LNCaP clone FGC (cell line): Measurements from ENCODE around the gene HELZ.
"Not testable (repeated sequence)": the region's sequence is repeated elsewhere in the genome, so short reads cannot be mapped to it uniquely, and the experiment has no call there.

Experiments used
- DNase-seq: peaks from one replicate; pipeline ENCODE4 v3.0.0-alpha.2; 2011; ENCODE audit warnings: low read depth
- H3K4me3 ChIP-seq: 2 replicates; pipeline ENCODE4 v1.5.1; 2011; ENCODE audit warnings: mild to moderate bottlenecking, low read depth, low read length, control low read depth
- TF ChIP-seq, protein P1 (sequence below): IDR thresholded peaks from 2 replicates; pipeline ENCODE4 v1.5.1; 2012; ENCODE audit warnings: mild to moderate bottlenecking; ENCODE audit not compliant: control insufficient read depth, insufficient read depth; ENCODE audit errors: extremely low read depth

HELZ gene

DNA sequence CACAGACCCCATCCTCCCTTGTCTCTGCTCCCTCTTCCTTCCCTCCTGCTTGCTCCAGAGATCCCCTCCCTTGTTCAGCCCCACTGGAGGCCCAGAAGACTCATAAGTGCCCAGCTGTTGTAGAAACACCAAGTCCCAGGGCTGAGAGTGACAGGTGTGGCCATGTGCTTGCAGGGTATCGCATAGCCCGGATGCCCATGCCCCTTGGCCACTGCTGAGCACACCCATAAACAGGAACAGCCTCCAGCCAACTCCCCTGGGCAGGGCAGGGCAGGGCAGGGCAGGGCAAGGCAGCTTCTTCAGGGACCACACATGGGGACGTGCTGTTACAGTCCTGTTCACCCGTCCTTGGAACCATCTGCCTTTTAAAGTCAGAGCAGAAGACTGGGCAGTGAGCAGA lies 198.6 kb downstream of the HELZ start:
- no peak overlapping the region for H3K4me3 ChIP-seq
- no peak for DNase-seq
- TF ChIP-seq, protein P1, sequence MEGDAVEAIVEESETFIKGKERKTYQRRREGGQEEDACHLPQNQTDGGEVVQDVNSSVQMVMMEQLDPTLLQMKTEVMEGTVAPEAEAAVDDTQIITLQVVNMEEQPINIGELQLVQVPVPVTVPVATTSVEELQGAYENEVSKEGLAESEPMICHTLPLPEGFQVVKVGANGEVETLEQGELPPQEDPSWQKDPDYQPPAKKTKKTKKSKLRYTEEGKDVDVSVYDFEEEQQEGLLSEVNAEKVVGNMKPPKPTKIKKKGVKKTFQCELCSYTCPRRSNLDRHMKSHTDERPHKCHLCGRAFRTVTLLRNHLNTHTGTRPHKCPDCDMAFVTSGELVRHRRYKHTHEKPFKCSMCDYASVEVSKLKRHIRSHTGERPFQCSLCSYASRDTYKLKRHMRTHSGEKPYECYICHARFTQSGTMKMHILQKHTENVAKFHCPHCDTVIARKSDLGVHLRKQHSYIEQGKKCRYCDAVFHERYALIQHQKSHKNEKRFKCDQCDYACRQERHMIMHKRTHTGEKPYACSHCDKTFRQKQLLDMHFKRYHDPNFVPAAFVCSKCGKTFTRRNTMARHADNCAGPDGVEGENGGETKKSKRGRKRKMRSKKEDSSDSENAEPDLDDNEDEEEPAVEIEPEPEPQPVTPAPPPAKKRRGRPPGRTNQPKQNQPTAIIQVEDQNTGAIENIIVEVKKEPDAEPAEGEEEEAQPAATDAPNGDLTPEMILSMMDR: no peak

DNA sequence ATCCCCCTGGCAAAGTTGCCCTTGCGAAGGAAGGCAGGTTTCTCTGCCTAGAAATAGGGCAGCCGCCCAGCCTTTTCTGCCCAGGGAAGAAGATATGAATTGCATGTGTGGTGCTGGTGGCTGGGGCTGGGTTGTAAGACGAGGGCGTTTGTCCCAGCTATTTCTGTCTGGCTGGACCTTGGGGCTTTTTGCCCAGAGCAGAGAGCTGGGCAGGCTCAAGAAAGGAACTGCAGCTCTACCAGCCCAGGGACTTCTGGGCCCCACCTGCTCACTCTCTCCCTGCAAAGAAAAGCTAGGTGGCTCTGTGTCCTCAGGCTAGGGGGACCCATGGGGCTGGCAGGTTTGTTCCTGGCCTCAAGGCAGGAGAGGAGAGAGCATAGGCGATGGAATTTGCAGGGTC lies 200.1 kb downstream of the HELZ start:
- DNase-seq: no peak
- H3K4me3 ChIP-seq: no peak overlapping the region
- TF ChIP-seq, protein P1: no peak

DNA sequence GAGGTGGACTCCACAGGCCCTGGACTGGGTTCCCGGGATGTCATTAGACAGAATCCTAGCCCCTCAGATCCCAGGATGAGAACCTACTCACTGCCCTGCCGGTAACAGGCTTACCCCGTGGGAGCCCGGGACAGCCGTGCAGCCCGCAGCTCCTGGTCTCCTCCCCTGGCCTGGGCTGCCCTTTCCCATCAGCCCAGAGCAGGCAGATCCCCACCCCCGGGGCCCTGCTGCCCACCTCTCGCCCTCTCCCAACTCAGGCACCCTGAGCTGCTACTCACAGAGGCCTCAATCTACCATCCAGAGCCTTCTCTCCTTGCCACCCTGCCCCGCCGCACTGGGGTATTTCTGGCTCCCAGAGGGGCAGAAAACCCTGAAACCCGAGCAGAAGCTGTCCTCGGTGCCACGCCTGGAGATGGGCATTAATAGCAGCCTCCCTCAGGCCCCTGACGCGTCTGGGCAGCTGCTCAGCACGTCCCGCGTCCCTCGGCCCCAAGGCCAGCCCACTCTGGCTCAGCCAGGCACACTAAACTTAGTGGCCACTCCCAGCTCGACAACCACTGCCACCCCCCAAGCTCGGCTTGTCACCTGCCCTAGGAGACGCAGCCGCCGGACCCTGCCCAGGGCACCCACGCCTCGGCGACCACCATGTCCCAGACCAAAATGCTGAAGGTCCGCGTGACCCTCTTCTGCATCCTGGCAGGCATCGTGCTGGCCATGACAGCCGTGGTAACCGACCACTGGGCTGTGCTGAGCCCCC lies 200.8 kb downstream of the HELZ start, which contains the start of gene CACNG1:
Gene CACNG1, plus strand, starts transcription at position 539 of the 757 bp plus-strand sequence. Its CDS starts 107 bp downstream, at position 646.
- DNase-seq: no peak
- TF ChIP-seq, protein P1: no peak
- H3K4me3 ChIP-seq: no peak within 1 kb of the TSS

DNA sequence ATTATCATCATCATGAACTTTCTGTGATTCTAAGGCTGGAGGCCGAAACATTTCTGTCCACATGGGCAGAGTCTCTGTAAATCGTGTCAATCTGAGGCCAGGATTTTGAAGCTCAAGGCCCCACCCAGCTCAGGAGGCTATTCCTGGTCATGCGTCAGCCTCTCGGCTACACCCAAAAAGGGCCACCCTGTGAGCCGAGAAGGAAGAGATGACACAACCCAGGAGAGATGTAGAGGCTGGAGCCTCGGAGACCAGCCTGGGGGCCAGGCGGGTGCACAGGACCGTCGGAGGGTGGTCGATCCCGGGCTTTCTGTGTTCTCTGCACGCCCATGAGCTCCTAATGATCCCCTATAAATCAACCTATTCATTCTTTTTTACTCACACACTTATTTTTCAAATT lies 201.7 kb downstream of the HELZ start:
- no peak overlapping the region for H3K4me3 ChIP-seq
- DNase-seq: no peak
- TF ChIP-seq, protein P1: no peak

DNA sequence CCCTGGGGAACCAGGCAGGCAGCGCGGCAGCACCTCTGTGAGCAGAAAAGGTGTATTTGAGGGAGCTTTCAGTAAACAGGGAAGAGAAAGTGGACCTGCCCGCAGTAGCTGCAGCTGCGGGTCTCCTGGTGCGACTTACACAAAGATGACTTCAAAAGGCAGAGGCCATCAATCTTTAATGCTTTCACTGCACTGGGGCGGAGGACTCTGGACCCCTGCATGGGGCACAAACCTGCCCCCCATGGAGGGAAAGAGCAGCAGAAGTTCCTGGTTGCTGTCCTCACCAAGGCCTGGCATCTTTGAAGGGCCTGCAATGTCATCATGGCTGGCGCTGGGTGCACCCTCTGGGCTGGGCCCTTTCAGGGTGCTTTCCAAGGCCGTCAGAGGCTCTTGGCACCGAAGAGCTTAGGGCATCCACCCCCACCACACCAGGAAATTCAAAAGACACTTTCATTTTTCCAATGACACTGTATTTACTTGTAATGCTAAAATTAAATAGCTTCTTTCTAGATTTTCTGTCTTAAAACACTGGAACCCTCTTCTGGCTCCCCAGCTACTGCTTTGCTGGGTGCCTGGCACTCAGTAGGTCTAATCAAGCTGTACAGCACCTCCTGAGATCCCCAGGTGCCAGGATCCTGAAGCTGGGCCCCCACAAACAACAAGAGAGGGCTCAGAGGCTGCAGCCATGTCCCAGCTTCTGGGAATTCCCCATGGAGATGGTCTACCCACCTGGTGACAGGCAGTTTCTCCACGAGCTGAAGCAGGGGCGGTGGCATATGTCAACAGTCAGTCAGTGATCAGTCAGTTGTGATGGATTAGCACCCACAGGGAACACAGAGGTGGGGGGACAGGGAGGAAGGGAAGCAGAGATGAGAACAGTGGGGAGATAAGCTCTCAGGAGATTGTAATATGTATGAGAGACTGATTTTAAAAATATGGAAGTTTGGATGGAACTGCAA lies 202.8 kb downstream of the HELZ start:
- H3K4me3 ChIP-seq: no peak overlapping the region
- TF ChIP-seq, protein P1: no peak
- no peak for DNase-seq

DNA sequence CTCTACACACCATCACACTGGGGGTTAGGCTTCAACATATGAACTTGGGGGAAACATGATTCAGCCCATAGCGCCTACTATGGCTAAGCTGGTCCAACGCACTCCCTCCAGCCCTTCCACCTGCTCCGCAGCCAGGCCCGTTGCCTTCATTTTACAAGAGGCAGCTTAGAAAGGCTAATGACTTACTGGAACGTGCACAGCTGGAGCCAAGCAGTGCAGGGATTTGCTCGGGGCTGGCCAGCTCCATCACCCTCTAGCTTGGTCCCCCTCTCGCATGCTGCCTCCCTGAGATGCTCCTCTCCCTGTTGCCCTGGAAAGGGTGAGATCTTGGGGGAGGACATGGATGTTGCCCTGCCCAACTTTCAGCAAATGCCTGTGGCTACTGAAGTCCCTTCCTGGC lies 203.5 kb downstream of the HELZ start:
- DNase-seq: no peak
- no peak overlapping the region for H3K4me3 ChIP-seq
- TF ChIP-seq, protein P1: no peak

DNA sequence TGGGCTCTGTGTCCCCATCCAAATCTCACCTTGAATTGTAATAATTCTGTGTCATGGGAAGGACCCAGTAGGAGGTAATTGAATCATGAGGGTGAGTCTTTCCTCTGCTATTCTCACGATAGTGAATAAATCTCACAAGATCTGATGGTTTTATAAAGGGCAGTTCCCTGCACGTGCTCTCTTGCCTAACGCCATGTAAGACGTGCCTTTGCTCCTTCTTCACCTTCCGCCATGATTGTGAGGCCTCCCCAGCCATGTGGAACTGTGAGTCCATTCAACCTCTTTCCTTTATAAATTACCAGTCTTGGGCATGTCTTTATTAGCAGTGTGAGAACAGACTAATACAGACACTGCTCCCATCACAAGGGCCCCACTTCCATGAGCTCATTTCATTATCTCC lies 203.9 kb downstream of the HELZ start:
- DNase-seq, H3K4me3 ChIP-seq: not testable (repeated sequence)
